ENCODE data around the gene OCRL.
"Not testable (repeated sequence)": the region's sequence is repeated elsewhere in the genome, so short reads cannot be mapped to it uniquely, and the experiment has no call there.

GRCh38 chrX:129573652-129574051 lies 33.6 kb downstream of the OCRL start:
- TF ChIP-seq POLR2A (IDR thresholded peaks at IDR 0.05): not testable (repeated sequence)
- TF ChIP-seq, protein P1, sequence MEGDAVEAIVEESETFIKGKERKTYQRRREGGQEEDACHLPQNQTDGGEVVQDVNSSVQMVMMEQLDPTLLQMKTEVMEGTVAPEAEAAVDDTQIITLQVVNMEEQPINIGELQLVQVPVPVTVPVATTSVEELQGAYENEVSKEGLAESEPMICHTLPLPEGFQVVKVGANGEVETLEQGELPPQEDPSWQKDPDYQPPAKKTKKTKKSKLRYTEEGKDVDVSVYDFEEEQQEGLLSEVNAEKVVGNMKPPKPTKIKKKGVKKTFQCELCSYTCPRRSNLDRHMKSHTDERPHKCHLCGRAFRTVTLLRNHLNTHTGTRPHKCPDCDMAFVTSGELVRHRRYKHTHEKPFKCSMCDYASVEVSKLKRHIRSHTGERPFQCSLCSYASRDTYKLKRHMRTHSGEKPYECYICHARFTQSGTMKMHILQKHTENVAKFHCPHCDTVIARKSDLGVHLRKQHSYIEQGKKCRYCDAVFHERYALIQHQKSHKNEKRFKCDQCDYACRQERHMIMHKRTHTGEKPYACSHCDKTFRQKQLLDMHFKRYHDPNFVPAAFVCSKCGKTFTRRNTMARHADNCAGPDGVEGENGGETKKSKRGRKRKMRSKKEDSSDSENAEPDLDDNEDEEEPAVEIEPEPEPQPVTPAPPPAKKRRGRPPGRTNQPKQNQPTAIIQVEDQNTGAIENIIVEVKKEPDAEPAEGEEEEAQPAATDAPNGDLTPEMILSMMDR (IDR thresholded peaks at IDR 0.05): not testable (repeated sequence)

All from uterus (tissue), 2 donors.